NCI-H1694 (cell line): Measurements from ENCODE around the gene AP4S1.
"Not testable (repeated sequence)": the region's sequence is repeated elsewhere in the genome, so short reads cannot be mapped to it uniquely, and the experiment has no call there.

Source experiments
- DNase-seq: peaks from one replicate; lab custom pipeline; 2025; lab: John Stamatoyannopoulos, UW

The AP4S1 gene, protein sequence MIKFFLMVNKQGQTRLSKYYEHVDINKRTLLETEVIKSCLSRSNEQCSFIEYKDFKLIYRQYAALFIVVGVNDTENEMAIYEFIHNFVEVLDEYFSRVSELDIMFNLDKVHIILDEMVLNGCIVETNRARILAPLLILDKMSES

DNA sequence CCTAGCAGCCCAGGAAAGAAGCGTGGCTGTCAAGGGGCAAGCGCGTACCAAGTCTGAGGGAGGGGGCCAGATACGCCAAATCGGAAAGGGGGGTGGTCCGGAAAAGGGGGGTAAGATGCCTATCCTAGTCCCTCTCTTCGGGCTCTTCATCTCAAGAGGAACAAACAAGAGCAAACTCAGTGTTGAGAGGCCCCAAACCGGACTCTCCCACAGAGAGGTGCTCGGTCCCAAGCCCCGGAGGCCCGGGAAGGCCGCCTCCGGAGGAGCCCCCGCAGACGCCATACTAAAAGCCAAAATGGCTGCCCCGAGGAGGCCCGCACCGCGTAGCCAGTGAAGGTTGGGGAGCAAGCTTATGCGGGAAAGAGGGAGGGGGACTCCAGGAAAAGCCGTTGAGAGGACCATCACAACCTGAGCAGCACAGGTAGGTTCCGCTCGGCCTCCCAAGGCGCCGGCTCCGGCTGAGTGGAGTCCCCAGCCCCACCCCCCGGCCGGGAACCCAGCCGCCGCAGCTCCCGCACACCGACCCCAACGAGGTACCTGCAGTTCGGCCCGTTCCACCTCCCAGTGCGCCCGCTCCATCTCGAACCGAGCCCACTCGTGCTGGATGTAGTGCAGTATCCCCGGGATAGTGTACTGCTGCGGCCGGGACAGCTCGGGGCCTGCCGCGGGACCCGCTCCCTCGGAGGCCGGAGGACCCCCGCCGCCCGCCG lies at the start of gene AP4S1:
TSS of gene AP4S1 (plus strand) at position 283 of the 710 bp plus-strand sequence. CDS start 40,548 bp downstream, outside the sequence.
- no peak for DNase-seq

DNA sequence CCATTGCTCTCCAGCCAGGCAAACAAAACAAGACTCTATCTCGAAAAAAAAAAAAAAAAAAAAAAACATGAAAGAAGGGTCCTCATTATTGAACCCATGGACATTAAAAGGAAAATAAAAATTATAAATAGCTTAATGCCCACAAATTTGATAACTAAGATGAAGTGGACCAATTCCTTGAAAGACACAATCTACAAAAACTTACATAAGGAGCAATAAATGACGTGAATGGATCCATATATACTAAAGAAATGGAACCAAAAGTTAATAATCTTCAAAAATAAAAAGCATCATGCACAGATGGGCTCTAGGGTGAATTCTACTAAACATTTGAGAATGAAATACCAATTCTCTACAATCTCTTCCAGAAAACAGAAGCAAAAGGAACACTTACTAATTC lies 47.7 kb upstream of the AP4S1 start:
- no peak for DNase-seq

DNA sequence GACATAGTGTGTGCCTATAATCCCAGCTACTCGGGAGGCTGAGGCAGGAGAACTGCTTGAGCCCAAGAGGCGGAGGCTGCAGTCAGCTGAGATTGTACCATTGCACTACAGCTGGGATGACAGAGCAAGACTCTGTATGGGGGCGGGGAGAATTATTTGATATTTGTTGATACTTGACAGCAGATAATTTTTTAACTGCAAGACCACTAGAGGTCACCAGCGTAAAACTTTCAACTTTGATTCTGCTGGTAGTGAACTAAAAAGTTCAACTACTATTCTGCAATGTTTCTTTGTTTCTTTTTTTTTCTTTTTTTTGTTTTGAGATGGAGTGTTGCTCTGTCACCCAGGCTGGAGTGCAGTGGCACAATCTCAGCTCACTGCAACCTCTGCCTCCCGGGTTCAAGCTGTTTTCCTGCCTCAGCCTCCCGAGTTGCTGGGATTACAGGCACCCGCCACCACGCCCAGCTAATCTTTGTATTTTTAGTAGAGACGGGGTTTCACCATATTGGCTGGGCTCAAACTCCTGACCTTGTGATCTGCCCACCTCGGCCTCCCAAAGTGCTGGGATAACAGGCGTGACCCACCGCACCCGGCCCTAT lies 45.2 kb upstream of the AP4S1 start:
- DNase-seq: peak; percentile 64

DNA sequence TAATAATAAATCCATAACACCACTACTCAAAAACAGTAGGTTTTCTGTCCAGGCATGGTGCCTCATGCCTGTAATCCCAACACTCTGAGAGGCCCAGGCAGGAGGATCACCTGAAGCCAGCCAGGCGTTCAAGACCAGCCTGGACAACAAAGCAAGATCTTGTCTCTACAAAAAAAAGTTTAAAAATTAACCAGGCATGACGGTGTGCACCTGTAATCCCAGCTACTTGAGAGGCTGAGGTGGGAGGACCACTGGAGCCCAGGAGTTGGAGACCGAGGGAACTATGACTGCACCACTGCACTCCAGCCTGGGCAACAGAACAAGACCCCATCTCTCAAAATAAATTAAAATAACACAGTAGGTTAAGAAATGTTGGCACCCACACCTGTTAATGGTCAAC lies 44.5 kb upstream of the AP4S1 start:
- DNase-seq: no peak

DNA sequence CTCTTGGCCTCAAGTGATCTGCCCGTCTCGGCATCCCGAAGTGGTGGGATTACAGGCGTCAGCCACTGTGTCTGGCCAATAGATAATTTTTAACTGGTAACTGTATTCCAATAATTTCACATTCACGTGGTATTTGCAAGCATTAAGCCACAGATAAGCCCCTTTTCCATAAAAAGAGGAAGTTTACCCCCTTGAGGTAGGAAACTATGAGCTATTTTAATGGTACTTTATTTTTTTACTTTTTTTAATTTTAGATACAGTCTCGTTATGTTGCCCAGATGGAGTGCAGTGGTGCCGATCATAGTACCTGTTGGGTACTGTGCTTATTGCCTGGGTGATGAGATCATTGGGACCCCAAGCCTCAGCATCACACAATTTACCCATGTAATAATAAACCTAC lies 42.9 kb upstream of the AP4S1 start:
- no peak for DNase-seq

DNA sequence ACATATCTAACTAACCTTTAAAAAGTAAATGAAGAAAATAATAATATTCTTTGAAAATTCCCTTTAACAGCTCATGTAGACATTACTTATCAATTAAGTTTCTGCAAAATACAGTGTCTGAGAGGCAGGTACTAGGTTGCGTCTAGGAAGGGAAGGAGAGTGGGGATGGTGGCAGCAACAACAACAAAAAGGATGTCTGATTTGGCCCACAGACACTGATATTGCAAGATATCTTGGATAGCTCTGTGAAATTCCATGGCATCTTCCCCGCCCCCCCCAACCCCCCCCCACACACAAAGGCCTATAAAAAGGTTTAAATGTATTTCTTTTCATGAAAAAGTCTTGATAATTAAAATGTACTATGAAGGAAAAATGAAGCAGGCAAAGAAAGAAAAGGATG lies 41.6 kb upstream of the AP4S1 start:
- DNase-seq: no peak

DNA sequence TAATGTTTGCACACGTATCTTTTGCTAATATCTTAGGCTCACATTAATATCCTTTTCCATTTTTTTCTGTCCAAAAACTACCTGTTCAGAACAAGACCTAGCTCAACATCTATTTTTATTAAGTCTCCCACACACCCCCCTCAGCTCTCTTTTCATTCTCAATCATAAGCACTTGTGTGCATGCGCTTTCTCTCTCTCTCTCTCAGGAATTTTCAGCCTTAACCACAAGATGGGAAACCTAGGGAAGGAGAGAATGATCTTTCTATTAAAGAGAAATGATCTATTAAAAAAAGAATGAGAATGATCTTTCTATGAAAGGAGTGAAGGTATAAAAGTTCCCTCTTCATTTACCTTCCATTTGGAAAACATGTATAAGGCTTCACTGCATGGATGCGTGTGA lies 39.7 kb upstream of the AP4S1 start:
- no peak for DNase-seq

DNA sequence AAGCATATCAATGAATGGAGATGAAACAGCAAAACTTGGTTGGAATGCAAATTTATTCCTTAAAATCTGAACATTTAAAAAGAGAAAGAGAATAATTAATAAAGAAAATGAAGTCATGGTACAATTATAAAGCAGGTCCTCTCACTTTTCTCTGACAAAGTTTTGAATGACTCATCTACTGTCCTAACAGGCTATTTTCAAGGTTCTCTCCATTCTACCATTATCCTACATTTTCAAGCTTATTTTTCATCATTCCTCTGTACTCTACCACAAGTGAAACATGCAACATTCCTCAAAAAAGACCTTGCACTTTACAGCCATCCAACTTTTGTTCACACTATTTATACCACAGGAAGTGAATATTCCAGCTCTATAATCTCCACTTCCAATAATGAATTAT lies 36.9 kb upstream of the AP4S1 start:
- no peak for DNase-seq

DNA sequence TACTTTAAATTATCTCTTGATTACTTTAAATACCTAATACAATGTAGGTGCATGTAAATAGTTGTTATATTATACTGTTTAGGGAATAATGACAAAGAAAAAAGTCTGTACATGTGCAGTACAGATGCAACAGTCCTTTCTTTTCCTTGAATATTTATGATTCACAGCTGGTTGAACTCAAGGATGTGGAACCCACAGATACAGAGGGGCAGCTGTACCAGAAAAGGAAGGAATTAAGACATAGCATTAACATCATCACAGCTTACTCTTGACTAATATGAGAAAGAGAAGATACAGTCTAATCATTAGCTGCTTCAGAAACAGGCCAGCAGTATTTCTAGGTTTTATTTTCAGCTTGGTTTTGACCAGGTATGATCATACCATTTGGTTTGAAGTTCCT lies 34.7 kb upstream of the AP4S1 start:
- no peak for DNase-seq

DNA sequence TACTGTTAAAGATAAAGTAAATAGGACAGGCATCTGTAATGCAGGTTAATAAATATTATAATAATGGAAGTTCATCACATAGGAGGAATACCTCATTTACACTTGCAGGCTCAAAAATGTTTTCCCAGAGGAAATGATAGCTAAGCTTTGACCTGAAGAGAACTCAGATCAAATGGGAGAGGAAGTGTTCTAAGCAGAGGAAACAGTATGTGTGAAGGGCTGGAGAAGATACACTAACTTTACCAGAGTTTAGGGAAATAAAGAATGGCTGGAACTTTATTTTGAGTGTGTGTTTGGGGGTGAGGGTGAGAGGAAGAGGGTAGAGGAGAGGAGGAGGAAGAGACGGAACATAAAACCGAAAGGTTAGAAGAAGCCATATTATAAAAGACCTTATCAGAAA lies 34.0 kb upstream of the AP4S1 start:
- no peak for DNase-seq

DNA sequence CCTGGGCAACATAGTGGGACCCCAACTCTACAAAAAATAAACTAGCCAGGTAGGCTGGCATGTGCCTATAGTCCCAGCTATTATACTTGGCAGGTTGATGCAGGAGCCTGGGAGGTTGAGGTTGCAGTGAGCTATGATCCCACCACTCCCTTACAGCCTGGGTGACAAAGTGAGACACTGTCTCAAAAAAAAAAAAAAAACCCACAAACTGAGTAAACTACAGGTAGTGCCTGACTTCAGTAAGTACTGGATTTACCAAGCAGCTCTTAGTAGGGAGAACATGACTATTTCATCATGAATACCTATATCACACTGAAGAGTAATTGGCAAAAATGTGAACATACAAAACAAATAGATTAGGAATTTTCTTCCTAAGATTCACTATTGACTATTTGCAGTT lies 32.4 kb upstream of the AP4S1 start:
- no peak for DNase-seq

DNA sequence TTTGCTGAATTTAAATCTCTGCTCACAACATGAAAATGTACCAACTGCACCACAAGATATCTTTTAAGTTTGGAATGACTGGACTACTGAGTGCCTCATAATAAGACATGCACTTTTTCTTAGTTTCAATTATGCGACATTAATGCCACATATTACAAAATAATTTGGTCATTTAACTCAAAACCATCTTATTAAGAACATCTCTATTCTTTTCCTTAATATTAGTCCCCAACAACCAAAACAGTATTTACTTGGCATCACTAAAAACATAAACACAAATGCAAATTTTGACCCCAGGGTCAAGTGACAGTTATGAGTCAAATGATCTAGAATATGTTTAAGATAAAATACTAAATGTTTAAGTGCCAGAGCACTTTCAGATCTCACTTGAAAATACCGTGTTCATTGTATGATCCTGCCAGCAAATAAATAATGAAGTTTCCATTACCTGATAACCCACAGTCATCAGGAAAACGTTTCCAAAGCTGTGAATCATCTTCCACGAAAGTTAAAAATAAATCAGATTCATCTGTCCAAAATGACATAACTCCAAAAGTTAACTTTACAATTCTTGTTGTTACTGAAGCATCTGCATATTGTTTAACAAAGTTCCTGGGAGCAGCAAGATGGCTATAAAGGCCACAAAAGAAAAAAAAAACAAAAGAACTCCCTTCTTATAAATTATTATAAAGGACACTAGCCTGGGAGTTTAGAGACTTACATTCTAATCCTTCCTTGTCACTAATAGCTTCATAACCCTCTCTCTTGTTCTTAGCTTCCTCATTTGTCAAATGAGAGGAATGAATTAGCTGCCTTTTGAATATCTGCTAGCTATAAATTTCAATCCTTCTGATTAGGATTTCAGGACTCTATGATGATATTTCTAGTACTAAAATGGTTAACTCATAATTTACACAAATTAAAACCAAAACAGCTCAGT lies 30.5 kb upstream of the AP4S1 start:
- no peak for DNase-seq

DNA sequence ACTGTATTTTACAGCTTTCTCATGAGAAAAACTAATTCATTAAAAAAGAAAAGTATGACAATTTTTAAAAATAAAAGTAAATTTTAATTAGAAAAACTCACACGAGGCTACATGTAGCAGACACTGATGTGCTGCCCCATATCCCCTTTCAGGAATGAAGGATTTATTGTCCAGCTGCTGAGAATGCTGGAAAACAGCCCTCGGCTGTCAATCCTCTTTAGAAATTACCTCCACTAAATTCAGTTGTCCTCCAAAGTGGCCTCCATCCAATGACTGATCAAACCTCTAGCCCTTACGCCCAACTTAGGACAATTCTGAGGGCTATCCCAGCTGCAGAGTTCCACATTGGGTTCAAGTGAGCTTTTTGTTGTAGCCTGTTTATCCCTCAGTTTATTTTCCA lies 29.8 kb upstream of the AP4S1 start:
- no peak for DNase-seq

DNA sequence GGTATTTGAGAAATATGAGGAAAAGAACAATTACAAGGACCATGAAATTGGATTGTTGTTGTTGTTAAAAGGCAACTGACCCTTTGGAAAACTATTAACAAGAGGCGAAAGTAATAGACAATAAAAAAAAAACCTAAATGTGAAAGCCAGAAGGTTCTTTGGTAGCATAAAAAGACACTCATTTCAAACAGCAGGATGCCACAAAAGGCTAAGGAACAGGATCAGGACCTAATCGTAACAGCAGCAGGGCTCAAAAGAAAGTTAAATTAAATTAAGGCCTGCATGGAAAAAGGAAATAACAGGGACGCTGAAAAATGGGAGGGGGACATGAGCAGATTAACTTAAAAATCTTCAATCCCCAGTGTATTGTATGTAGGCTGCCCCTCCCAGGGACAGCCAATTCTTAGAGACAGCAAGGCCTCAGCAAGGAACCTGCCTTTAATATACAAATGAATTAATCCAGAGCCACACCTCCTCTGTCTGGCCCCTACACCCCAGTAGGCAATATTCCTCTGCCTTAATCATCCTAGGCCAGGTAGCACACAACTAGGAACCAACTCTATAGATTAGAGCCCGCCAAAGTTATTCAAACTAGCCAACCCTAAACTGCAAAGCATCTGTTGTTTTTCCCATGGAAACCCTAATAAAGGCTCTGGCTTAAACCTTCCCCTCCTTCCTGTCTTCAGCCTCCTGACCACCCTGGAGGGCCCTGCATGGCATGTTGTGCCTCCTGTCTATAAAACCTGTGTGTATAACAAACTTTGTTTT lies 28.4 kb upstream of the AP4S1 start:
- DNase-seq: no peak

DNA sequence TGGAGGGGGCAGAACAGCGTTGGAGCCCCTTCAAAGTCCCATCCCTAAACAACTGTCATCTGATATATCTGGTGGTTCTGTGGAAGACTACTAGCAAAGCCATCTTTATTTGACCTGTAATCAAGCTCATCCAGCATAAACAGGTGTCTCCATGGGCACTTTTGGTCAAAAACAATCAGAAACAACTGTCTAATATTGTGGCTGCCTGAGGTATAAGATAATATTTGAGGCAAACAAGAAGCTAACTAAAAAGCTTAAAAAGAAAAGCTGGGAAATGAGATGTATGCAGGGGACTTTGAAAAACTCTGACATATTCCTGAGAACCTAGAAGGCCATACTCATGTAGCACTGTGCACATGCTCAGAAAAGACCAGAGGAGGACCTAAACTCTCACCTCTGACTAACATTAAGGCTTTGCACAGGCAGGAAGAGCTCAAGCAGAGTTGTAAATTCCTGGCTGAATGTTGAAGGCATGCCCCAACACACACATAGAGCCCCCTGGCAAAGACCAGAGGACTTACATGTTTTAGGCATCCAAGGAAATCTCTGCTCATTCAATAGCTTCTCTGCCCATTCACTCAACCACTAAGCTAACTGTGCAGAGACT lies 27.2 kb upstream of the AP4S1 start:
- DNase-seq: no peak

DNA sequence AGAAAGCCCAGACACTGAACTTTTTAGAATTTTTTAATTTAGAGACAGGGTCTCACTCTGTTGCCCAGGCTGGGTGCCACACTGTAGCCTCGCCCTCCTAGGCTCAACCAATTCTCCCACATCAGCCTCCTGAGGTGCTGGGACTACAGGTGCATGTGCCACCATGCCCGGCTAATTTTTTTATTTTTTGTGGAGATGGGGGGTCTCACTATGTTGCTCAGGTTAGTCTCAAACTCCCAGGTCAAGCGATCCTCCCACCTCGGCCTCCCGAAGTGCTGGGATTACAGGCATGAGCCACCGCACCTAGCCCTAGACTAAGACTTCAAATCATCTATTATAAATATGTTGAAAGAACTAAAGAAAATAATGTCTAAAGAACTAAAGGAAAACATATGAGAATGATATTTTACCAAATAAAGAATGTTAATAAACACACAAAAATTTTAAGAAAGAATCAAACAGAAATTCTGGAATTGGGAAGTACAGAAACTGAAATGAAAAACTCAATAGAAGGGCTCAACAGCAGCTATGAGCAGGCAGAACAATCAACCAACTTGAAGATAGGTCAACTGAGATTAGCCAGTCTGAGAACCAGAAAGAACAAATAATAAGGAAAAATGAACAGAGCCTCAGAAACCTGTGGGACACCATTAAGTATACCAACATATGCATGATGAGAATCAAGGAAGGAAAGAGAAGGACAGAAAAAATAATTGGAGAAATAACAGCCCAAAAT lies 26.2 kb upstream of the AP4S1 start:
- no peak for DNase-seq

DNA sequence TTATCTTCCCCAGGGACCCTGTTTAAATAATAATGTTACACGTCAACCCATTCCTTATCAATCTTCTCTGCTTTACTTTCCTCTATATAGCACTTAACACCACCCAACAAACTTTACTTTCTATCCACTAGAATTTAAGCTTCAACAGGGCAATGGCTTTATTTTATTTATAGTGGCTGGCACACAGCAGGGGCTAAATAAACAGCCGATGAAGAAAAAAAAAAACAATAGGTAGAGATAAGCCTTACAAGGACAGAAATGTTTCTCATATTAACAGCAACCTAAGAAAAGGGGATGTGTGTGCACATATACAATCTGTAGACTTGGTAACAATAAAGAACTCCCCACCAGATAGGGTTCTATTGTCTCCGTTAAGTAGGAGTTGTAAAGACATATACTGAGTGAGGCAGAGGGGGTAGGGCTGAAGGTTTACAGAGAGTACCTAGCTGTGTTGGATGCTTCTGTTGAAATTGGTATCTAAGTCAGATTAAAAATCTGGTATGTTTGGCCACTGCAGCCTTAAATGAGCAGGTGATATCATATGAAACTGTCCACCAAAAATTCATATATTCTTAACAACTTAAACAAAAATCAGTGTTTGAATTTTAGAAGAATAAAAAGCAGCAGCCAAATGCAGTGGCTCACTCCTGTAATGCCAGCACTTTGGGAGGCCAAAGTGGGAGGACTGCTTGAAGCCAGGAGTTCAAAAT lies 24.7 kb upstream of the AP4S1 start:
- DNase-seq: no peak

DNA sequence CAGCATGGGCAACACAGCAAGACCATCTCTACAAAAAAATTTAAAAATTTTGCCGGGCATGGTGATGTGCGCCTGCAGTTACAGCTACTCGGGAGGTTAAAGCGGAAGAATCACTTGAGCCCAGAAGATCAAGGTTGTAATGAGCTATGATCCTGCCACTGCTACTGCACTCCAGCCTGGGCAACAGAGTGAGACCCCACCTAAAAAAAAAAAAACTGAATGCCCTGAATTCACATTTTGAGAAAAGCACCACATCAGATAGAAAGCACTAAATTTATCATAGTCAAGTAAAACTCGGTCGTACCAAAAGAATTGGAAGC lies 24.1 kb upstream of the AP4S1 start:
- DNase-seq: no peak

DNA sequence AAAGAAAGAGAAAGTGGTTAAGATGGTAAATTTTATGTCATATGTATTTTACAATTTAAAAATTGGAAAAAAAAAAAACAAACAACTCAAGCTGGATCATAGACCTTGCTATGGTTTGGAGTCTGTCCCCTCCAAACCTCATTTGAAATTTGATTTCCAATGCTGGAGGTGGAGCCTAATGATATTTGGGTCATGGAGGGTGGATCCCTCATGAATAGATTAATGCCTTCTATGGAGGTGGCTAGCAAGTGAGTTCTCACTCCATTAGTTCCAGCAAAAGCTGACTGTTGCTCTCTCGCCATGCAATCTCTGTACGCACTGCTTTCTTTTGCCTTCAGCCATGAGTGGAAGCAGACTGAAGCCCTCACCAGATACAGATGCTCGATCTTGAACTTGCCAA lies 22.2 kb upstream of the AP4S1 start:
- no peak for DNase-seq

DNA sequence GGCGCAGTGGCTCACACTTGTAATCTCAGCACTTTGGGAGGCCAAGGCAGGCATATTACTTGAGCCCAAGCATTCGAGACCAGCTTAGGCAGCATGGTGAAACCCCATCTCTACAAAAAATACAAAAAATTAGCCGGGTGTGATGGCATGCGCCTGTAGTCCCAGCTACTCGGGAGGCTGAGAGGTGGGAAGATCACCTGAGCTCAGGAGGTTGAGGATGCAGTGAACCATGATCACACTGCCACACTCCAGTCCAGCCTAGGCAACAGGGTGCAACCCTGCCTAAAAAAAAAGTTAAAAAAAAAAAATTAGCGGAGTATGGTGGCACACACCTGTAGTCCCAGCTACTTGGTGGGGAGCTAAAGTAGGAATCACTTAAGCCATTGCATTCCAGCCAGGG lies 21.4 kb upstream of the AP4S1 start:
- DNase-seq: not testable (repeated sequence)
